Kidney capillary endothelial cell (primary cell): ENCODE data around the gene BTLA.
"Not testable (repeated sequence)": the region's sequence is repeated elsewhere in the genome, so short reads cannot be mapped to it uniquely, and the experiment has no call there.

ENCODE experiments used
- DNase-seq: peaks from one replicate; pipeline ENCODE4 v3.0.0-alpha.2; 2018; ENCODE audit warnings: low spot score

BTLA gene

DNA sequence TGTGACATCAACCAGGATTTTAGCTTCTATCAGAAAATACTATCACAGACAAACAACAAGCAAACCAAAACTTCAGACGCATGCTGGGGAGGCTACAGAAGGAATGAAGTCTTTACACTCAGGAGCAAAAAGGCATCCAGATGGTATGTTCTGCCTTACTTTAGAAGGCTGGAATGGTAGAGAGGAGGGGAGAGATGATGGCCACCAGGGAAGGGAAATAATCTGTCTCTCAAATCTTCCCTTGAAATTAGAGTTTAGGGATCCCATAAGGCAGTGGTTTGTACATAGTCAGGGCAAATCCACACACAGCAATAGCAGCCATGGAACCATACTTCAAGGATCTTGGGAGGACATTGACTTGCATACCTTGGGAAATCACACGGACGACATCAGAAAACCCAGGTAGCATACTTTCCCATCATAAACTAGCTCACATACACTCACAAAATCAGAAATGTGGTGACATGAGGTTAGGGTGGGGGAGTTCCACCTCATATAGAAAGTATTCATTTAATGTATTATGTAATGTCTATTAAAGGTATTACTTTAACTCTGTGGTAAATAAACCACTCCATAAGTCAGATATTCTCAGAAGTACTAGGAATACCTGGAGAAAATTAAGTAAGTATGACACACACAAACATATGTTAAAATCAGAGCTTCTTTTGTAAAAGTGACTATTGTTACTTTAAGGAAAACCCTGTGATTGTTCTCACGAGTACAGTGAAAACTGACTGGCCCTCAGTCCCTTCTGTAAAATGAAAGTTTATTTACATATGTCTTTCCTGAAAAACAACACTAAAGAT is 9.4 kb downstream of the BTLA start:
- DNase-seq: no peak

DNA sequence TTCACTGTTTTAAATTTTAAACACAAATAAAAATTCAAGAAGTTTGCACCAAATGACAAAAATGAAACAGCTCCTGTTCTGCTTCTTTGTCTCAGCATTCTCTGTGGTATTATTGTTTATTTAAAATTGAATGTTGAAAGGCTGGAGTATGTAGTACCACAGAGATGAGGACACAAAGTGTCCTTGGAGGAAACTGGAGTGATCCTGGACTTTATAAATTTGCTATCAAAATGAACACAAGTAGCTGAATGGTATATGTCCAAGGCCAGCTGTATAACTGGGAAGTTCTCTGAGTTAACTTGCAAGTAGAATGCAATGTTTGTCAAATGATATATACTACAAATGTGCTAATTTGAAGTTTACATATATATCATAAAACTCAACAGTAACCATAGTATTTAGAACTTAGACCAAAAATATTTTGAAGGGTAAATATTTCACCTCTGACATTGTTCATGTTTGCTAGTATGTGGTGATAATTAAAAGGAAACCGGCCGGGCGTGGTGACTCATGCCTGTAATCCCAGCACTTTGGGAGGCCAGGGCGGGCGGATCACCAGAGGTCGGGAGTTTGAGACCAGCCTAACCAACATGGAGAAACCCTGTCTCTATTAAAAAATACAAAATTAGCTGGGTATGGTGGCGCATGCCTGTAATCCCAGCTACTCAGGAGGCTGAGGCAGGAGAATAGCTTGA is 12.3 kb downstream of the BTLA start:
- DNase-seq: no peak

DNA sequence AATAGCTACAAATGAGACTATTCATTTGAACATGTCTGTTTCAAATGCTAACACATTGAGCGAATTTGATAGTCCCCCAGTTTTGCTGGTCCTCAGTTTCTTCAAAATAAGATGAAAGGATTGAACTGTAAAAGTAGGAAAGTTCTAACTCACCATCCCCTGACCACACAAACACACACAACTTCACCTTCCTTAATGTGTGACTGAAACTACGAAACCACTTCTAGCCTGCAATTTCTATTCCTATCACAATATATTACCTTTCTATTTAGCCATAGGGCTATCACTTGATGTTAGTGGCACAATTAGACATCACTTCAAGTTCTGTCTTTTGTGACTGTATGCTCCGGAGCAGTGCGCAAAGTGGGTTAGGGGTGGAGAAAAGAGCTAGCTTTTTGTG is 14.9 kb downstream of the BTLA start:
- DNase-seq: no peak

DNA sequence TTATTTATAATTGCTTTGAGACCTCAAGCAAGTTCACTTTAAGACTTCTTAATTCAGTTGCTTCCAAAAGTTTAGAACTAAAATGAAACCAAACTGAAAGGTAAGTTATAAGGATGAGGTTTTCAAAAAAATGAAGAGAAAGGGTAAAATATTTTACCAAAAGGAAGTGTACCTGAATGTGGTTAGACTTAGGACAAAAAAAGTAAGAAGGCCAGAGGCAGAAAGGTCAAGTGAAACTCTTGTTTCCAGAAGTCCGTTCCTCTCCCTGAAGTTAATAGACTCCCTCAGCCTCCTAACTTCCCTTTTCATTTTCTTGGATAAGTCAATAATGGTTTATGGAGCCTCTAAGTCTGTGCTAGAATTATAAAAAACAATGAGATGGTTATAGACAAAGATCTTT is 16.6 kb downstream of the BTLA start:
- no peak for DNase-seq

DNA sequence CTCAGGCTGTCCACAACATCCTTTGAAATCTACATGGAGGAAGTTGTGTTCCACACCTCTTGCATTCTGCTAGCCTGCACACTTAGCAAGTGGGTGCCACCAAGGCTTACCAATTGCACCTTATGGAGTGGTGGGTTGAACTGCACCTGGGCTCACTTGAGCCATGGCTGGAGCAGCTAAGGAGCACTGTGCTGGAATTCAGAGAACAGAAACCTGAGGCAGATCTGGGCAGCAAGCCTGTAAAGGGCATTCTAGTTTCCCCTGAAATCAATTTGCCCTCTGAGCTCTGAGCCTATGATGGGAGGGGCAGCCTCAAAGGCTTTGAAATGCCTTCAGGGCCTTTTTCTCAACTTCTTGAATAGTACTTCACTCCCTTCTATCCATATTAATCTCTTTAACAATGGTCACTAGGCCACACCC is 18.0 kb downstream of the BTLA start:
- no peak for DNase-seq

DNA sequence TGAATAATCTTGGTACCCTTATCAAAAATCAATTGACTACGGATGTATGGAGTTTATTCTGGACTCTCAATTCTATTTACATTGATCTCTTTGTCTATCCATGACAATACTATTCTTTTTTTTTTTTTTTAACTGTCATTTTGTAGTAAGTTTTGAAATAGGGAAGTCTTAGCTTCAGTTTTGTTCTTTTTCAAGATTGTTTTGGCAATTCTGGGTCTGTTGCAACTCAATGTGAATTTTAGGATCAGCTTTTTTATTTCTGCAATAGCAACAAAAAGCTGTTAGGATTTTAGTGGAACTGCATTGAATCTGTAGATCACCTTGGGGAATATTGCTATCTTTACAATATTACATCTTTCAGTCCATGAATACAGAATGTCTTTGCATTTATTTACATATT is 21.4 kb downstream of the BTLA start:
- DNase-seq: no peak

DNA sequence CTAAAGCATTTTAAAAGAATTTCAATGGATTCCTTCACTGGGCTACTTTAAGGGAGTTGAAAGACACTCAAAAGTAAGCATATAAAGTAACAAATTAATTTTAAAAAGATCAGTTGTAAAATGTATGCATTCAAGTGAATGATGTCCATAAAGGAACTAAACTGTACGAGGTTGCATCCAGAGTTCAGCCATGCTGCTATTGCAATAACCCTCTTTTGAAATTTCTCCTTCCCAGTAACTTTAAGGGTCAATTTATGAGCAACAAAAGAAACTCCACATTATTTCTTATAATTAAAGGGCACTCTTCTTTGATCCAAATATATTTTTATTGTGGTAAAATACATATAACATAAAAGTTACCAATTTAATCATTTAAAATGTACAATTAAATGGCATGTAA is 22.9 kb downstream of the BTLA start:
- no peak for DNase-seq

DNA sequence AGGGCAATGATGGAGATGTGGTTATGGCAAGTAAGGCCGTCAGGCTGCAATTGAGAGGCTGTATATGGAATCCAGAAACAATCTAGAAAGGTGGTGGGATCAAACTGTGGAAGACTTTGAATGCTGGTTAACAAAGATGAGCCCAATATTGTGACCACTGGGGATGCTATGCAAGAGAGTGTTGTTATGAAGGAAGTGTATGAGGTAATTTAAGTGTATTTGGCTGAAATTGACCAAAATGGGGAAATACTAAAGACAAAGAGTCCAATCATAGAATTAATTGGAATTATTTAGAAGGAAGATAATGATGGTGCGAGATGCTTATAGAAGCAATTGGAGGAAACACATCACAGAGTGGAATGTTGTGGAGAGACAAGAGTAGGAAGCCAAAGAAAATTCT is 24.5 kb downstream of the BTLA start:
- no peak for DNase-seq

DNA sequence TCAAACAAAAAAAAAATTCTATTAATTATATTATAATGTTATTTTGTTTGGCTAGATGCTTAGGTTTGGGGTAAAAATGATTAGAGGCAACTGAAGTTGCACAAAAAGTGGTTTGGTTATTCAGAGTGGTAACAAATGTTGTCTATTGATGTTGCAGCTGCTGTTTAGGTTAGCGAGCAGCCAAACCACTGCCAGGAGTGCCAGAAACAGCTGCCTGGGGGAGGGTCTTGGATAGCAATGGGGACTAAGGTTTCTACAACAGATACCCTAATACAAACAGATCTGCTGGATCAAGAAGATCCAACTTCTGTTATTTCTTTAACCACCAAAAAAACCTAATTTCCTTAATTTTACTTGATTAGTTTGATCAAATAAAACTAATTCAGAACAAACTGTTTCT is 26.6 kb downstream of the BTLA start:
- DNase-seq: no peak

DNA sequence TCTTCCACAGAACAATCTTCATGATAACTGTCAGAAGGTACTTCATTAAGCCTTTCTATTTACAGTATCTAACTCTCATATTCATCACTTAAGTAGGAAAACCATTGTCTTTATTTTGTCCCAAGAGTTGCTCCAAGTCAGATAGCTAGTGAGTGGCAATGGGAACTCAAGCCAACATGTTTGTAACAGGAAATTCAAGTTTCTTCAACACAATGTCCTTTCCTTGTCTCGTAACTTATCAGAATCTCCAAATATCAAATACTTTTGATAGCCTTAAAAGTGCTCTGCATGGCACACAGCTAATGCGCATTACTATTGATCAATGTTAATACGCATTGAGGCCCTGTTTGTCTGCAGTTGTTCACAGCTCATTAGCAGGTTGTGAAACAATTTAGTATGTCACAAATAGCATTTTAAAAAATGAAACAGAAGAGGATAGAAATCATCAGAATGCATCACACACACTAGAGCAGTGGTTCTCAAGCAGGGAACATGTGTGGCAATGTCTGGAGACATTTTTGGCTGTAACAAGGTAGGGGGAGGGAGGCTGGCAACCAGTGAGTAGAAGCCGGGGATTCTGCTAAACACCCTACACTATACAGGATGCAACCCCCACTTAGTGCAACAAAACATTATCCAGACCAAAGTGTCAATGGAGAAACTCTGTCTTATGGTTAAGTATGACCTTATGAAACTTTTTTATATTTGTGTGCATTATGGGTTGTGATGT is 27.5 kb downstream of the BTLA start:
- no peak for DNase-seq

DNA sequence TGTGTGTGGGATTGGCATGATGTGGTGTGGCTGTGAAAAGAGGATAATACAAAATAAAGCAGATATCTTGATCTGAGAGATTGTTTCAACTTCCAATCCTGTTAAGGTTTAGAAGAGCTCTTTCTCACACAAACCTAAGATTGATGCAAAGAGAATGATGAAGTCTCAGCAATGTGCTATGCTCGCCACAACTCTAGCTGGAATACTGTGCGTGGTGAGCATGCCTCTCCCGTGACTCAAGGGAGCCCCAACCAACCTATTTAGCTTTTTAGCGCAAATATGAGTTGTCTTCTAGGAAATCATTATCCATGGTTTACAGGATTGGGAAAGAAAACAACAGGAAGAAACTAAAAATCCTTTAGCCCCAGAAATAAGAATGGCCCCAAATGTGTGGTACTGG is 28.5 kb downstream of the BTLA start:
- DNase-seq: no peak

DNA sequence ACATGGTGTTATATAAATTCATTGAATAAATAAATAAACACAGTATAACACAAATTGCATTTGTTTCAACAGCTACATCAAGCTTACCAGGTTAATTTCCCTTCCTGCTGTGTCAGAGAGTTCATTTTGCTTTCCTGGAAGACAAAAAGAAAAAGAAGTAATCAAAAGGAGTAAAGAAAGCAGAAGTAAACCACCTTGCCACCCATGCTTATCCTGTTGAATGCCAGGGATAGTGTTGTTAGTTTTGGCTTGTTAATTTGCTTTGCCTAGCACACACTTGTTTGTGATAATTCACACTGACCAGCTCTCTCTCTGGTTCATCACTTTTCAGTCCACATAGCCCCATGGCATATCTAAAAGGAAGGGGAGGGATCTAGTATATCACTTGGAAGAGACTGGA is 29.6 kb downstream of the BTLA start:
- DNase-seq: no peak

DNA sequence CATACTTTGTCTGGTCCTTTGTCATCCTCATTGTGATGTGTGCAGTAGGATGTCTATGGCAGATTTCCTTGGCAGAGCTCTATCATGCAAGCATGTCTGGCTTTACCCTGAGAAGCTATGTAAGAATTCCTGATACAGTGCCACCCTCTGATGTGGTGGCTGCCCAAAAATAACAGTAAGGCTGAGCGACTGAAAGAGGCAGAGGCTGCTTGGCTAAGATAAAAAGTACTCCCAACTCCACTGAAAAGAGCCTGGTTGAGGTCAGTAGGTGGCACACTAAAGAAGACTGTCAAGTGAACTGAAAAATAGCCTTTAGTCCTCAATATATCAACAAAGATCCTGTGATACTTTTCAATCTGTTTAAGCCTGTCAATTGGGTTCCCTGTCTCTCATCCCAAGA is 31.7 kb downstream of the BTLA start:
- no peak for DNase-seq

DNA sequence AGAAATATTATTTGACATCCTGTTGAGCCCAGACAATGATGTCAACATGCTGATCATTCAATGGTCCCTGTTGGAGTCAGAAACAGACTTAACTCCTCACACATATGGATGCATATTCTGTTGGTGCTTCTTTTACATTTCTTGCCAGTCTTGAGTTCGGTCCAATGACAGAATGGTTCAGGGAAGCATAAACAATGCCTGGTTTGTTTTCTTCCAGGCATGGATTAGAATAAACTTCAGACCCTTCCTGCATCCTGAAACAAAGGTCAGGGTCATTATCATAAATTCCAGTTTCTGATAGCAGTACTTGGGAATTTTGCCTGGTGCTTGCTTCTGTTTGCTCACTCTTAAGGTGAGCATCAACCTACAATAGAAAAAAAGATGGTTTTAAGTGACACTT is 33.3 kb downstream of the BTLA start:
- DNase-seq: no peak

DNA sequence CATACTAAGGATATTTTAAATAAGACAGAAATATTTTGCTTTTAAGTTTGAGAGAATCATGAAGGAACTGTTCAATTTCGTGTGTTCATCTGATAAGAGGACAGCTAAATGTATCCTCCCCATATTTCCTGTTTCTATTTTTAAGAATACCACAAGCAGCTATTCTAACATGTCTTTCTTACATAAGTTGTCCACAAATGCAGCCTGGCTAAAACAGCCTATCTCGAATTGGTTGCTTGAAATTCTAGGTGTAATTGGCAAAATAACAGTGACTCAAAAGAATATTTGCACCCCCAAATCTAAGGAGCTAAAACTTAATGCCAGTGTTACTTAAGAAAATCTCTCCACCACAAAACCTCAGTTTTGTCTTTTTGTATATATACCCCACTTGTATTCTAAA is 35.0 kb downstream of the BTLA start:
- no peak for DNase-seq

DNA sequence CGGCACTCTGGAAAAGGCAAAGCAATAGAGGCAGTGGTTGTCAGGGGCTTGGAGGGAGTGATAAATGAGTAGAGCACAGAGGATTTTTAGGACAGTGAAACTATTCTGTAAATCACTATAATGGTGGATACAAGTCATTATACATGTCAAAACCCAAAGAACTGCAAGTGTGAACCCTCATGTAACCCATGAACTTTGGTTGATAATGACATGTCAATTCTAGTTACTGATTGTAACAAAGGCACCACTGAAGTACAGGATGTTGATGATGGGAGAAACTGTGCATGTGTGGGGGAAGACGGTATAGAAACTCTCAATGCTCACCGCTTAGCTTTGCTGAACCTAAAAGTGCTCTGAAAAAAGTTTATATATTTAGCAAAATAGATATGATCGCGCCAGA is 36.0 kb downstream of the BTLA start:
- no peak for DNase-seq

DNA sequence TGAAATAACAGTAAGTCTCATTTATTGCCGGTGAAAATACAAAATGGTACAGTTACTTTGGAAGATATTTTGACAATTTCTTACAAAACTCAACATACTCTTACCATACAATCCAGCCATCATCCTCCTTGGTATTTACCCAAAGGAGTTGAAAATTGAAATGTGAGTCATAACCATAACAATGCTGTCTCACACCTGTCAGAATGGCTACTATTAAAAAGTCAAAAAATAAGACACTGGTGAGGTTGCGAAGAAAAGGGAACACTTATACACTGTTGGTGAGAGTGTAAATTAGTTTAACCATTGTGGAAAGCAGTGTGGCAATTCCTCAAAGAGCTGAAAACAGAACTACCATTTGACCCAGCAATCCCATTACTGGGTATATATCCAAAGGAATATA is 37.5 kb downstream of the BTLA start:
- DNase-seq: not testable (repeated sequence)

DNA sequence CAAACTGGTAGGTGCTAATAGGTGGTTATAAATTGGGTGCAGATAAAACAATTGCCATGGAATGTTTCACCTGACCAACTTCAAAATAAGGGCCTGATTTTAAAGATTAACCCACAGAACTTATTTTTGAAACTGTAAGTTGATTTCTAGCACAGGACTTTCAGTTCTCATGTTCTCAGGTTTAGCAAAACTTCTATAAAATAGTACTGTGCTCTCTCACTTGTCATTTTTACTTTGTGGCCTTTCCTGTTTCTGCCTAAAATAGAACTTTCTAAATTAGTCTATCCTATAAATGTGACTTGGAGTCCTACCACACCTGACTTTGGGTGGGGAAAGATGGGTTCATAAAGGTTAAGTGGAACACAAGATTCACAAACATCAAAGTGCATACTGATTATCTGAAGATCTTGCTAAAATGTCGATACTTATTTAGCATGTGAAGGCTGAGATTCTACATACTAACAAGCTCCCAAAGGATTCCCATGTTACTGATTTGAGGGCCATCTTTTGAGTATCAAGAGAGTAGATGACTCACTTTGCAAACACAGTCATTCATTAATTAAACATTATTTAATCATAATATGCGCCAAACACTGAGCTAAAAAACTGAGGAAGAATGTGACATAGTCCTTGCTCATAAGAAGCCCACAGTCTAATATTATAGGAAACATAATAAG is 38.6 kb downstream of the BTLA start:
- DNase-seq: no peak

DNA sequence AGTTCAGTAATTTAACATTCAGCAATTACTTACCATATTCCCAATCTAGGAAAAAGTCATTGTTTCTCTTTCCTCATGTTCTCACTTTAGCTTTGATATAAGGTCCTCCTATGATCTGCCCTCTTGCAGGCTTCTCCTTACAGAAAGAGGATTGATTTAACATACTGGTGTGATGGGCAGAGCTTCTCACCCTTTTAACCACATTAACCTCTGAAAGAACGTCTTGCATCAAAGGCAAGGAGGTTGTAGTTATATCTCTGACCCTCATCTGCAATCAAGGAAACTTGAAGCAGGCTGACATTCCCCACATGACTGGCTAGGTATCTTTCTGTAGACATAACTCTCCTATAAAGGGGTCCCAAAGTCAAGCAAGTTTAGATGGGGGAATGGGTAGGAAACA is 39.5 kb downstream of the BTLA start:
- DNase-seq: no peak

DNA sequence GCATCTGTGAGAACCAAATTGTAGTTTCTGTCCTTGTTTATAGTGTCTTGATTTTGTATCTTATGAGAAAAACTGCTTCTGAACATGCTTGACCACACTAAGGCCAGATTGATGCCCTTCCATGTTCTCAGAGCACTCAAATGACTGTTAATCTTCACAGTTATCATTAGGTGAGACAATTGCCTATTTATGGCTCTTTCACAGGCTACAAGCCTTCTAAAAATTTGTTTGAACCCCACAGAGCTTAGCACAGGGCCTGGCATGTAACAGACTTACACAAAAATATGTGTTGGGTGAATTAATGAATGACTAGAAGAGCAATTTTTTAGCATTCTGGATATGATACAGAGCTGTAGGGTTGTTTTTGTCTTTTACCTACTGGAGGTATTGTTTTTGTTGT is 43.1 kb downstream of the BTLA start:
- DNase-seq: no peak

DNA sequence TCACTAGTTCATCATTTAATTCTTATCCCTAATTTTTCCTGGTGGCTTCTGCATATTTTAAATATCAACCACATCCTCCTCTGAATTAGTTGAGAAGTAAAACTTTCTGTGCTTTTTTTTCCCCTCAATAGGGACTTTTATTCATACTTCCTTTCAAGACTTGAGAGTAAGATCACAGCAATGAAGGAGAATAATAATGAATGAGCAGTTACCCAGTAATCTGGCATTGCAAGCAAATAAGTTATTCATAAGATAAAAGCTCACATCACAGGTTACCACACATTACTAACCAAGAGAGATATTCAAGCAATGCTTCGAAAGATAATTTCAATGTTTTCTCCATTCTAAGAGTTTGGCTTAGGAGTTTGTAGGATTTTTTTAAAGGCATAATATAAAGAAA is 50.3 kb downstream of the BTLA start:
- DNase-seq: no peak

DNA sequence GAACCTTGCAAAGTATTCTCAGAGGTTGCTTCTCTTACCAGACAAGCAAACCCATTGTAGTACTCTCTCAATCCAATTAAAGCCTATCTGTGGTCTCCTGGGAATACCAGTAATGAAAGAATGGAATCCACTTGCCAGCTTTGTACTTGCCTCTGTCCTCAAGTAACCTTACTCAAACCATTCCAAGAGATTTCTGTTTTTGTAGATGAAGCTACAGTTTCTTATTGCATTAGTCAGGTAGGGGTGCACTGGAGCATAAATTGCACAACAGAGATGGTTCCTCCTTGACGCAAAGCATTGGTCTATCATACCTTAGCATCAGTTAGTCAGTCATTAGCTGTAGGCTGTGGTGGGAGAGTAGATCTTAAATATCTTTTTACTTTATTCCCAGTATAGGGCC is 52.9 kb downstream of the BTLA start:
- DNase-seq: no peak

DNA sequence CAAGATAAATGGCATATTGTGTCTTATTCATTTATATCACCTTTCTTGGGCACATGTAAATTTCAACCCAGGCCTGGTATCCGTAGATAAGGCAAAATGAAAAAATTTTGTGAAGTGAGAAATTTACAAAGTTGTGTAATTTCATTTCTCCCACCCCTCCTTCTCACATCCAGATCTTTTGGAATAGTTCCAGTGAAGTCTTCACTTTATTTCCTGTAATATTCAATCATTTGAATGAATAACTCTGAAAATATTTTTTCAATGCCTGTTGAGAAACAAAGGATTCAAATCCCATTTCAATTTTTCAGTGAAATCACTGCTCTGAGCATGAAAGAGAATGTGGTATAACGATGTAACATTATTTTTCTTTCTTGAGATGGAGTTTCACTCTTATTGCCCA is 53.4 kb downstream of the BTLA start:
- no peak for DNase-seq
